ENCODE measurements around the gene FGF21. TPM values are rescaled to one million over a fixed set of nuclear protein-coding genes. Genes with fewer than 3 reads are reported as not detected.
"Not testable (repeated sequence)": the region's sequence is repeated elsewhere in the genome, so short reads cannot be mapped to it uniquely, and the experiment has no call there.

The FGF21 gene
- polyA plus RNA-seq, 3 donors, result not detected

DNA sequence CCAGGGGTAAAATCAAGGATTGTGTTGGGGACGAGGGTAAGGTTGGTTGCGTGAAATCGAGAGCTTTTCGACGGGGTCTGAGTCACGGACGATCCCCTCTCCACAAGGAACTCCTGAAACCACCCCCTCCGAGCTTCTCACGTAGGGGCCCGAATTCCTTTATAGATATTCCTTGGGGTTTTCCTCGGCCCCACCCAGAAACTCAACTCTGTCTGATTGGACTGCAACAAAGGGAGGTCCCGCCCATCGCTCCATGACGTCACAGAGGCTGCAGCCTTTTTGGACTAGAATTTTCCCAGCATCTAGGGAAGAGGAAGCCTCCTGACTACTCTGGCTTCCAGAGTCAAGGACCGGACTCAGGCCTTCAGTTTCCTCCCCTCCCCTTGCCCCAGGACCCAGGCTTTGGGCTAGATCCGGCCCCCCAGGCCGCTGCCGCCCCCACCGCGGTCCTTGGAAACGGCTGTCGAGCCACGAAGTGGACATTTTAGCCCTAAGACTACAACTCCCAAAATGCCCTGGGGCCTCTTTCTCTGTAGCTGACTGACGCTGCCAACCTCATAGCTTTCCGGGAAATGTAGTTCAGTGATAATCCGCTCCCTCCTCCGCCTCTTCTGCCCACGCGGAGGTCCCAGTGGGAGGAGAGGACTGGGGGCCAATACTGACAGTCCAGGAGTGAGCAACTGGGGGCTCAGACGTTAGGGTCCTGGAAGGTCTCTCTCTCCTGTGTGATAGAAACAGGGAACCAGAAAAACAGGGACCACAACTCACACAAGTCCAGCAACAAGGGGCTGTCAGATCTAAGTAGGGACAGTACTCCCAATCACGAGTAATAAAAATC is 8.4 kb upstream of the FGF21 start, which contains the start of gene IZUMO1:
TSS of gene IZUMO1 (minus strand) at position 172 of the 838 bp plus-strand sequence. CDS start 1,050 bp downstream, outside the sequence.
- peak in 8 of 11 donors; percentile 69 to 87 (median 82) for DNase-seq (ENCODE audit: extremely low read depth in 1 of 11, low read depth in 9 of 11, low spot score in 4 of 11)

DNA sequence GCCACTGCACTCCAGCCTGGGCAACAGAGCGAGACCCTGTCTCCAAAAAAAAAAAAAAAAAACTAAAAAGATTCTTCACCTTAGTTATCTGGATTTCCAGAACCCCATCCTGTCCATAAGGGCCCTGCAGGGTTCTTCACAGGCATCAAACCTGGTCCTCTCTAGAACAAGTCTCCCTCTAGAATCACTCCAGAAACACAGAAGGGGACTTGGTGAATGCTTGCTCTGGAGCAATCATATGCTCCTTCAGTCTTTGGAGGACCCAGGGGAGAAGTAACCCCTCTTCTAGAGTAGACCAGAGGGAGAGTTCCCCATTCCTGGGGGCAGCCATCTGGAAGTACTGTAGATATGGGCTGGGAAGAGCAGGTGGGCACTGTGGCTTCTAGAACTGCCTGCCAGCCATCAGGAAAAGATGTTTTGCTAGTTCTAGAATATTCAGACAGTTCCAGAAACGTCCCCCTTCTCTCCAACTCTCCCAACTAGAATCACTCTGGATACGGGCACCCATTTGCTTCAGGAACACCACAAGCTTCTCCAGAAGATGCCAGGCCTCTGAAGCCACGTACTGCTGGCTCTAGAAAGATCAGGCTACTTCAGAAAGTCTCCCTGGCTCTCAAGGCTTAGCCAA is 5.6 kb upstream of the FGF21 start:
- DNase-seq (ENCODE audit: extremely low read depth in 1 of 11, low read depth in 9 of 11, low spot score in 4 of 11), result no peak

DNA sequence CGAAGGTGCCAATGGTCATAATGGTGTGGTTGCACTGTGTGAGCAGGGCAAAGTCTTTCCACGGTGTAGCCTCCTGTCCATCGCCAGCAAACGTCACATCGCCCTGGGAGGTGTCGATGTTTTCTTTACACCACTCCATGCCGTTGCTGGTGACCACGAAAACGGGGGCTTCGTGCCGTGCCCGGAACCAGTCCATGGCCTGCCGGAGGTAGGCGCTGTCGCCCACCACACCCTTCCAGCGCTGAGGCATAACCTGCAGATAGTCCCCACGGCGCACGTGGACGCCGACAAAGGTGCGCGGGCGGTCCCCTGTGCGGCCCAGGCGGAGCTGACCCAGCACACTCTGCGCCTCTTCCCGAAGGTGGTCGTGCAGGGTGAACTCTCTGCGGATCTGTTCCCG is 5.0 kb upstream of the FGF21 start:
- no peak for DNase-seq (ENCODE audit: extremely low read depth in 1 of 11, low read depth in 9 of 11, low spot score in 4 of 11)

DNA sequence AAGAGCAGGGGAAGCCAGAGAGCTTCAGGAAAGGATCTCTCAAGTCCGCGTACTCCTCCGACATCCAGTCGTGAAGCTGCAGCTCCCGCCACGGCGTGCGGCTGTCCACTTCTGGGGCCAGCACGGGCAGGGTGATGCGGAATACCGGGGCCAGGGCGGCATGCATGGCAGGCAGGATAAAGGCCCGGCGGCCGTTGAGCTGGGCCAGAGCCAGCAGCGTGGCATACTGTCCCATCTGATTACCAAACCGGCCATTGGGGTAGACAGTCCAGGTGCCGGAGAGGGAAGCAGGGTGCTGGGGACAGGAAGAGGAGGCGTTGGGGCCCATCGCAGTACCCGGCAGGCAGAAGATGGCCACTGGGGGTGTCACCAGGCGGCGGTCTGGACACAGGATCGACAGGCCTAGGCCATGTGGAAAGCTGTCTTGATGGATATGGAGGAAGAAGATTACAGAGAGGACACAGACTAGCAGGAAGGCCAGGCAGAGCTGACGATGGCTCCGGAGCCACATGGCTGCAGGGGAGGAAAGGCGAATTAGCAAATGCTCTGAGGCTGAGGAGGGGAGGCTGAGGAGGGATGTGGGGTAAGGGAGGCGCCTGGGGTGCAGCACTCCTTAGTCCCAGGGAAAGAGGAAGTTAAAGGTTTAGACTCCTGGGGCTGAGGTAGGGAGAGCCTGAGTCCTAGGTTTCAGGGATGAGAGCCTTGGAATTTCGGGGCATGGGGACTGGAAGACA is 4.4 kb upstream of the FGF21 start:
- no peak for DNase-seq (ENCODE audit: extremely low read depth in 1 of 11, low read depth in 9 of 11, low spot score in 4 of 11)

DNA sequence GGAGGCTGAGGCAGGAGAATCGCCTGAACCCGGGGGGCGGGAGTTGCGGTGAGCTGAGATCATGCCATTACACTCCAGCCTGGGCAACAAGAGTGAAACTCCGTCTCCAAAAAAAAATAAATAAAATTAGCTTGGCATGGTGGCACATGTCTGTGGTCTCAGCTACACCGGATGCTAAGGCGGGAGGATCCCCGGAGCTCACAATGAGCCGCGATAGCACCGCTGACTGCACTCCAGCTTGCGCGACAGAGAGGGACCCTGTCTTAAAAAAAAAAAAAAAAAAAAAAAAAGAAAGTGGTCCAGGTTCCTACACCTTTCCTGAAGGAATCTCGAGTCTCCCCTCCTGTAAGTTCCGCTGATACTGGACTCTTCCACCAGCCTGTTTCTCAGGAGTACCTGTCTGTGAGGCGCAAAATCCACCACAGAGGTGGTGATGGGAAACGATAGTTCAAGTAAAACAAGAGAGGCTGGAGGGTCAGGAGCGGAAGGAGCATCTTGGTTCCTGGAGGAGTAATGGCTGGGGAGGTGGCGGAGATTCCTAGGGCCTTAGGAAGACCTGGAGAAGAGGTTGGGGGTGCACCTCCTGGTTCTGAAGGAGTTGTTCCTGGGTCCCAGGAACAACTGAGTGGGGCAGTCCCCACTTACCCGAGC is 3.4 kb upstream of the FGF21 start:
- no peak for DNase-seq (ENCODE audit: extremely low read depth in 1 of 11, low read depth in 9 of 11, low spot score in 4 of 11)

DNA sequence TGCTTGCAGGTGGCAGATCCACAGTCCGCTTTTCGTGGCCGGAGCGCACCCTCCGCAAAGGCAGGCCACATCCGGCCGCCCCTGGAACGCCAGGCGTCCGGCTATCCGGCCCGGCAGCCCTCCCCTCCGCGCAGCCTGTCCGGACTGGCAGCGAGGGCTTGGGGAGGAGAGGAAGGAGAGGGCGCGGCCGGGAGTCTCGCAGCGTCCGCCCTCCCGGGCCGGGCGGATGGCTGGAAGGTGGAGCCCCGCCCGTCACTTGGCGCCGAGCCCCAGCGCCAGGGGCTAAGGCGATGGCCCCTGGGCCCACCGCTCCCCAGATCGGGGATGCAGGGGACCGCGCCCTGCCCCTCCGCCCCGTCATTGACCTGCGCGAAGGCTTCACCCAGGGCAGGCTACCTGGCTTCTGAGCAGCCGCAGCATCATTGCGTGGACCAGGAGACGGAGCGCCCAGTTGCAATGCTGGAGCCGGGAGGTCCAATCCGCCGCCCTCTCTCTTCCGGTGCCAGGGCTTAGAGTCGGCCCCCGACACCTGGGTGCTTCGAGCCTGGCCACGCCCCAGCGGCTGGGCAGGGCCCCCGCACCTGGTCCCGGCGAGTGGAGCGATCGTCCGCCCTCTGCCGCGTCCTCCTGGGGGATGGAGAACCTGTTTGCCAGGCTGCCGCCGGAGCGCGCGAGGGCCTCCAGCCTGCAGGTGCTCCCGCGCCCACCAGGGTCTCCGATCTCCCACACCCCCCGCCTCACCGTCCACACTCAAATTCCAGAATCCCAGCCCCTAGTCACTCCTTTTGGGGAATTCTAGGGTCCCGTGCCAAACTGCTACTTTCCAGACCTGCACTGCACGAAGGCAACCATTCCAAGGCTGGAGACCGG is 2.6 kb upstream of the FGF21 start, which contains the start of gene FUT1:
TSS of gene FUT1 (minus strand) at position 146 of the 870 bp plus-strand sequence. CDS start 1,360 bp downstream, outside the sequence.
- peak in 3 of 11 donors; percentile 64 to 77 (median 65) for DNase-seq (ENCODE audit: extremely low read depth in 1 of 11, low read depth in 9 of 11, low spot score in 4 of 11)

DNA sequence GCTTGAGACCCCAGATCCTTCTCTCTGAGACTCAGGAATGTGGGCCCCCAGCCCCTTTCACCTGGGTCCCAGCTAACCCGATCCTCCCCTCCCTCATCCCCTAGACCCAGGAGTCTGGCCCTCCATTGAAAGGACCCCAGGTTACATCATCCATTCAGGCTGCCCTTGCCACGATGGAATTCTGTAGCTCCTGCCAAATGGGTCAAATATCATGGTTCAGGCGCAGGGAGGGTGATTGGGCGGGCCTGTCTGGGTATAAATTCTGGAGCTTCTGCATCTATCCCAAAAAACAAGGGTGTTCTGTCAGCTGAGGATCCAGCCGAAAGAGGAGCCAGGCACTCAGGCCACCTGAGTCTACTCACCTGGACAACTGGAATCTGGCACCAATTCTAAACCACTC is 463 bp downstream of the FGF21 start:
- DNase-seq (ENCODE audit: extremely low read depth in 1 of 11, low read depth in 9 of 11, low spot score in 4 of 11), result no peak

DNA sequence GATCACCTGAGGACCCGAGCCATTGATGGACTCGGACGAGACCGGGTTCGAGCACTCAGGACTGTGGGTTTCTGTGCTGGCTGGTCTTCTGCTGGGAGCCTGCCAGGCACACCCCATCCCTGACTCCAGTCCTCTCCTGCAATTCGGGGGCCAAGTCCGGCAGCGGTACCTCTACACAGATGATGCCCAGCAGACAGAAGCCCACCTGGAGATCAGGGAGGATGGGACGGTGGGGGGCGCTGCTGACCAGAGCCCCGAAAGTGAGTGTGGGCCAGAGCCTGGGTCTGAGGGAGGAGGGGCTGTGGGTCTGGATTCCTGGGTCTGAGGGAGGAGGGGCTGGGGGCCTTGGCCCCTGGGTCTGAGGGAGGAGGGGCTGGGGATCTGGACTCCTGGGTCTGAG is 888 bp downstream of the FGF21 start:
- DNase-seq (ENCODE audit: extremely low read depth in 1 of 11, low read depth in 9 of 11, low spot score in 4 of 11), result no peak

DNA sequence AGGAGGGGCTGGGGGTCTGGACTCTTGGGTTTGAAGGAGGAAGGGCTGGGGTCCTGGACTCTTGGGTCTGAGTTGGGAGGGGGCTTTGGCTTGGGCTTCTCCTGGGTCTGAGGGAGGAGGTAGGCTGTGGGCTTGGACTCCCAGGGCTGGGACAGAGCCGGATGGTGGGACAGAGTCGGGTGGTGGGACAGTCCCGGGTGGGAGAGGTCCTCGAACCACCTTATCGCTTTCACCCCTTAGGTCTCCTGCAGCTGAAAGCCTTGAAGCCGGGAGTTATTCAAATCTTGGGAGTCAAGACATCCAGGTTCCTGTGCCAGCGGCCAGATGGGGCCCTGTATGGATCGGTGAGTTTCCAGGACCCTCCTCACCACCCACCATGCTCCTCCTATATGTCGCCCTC is 1.4 kb downstream of the FGF21 start:
- no peak for DNase-seq (ENCODE audit: extremely low read depth in 1 of 11, low read depth in 9 of 11, low spot score in 4 of 11)

DNA sequence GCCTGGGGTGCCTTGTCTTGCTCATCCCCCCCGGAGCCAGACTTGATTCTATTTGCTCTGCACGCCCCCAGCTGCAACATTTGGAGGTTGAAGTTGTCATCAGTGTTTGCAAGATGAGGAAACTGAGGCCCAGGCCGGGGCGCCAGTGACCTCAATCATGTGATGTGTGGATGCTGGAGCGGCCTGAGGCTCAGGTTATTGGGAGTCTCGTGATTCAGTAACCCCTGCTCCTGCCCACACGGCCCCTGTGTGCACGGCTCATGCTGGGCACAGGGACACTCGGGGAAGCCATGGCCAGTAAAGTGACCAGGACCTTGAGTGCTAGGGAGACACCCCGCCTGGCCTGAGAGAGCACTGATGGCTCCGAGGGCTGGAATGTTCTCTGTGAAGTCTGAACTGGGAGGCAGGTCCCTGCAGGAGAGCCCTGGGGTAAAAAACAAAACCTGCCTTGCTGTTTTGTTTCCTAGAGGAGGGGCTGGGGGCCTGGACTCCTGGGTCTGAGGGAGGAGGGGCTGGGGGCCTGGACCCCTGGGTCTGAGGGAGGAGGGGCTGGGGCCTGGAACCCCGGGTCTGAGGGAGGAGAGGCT is 1.9 kb downstream of the FGF21 start:
- DNase-seq (ENCODE audit: extremely low read depth in 1 of 11, low read depth in 9 of 11, low spot score in 4 of 11), result no peak

DNA sequence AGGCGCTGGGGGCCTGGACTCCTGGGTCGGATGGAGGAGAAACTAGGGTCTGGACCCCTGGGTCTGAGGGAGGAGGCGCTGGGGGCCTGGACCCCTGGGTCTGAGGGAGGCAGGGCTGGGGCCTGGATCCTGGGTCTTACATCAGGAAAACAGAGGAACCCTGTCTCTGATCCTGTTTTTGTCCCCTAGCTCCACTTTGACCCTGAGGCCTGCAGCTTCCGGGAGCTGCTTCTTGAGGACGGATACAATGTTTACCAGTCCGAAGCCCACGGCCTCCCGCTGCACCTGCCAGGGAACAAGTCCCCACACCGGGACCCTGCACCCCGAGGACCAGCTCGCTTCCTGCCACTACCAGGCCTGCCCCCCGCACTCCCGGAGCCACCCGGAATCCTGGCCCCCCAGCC is 2.4 kb downstream of the FGF21 start:
- no peak for DNase-seq (ENCODE audit: extremely low read depth in 1 of 11, low read depth in 9 of 11, low spot score in 4 of 11)

DNA sequence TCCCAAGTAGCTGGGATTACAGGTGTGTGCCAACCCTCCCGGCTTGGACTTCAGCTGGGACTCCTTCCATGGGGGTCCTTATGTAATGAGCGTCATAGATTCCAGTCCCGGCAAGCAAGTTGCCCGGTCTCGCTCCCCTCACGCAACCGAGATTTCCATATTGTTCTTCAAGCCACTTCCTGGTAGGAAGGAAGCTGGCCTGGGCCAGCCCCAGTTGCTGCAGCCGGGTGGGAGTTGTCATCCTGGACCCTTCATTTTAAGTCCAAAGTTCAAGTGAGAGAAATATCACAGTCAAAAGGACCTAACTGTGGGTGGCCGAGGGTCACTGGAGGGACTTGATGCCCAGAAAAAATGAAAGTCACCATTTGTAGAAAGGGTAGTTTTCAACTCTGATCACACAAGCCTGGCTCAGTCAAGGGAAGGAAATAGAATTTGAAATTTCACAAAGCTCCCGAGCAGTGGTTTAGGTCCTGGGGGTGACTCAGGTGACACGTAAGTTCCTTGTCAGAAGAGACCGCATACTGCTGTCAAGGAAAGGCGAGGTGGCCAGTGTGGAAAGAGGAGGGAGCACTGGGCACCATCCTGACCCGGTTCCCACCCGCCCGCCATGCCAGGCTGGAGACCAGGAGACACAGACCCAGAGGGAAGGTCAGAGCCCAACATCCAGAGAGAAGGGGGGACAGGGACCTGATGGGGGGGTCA is 5.3 kb downstream of the FGF21 start:
- DNase-seq (ENCODE audit: extremely low read depth in 1 of 11, low read depth in 9 of 11, low spot score in 4 of 11), result no peak

DNA sequence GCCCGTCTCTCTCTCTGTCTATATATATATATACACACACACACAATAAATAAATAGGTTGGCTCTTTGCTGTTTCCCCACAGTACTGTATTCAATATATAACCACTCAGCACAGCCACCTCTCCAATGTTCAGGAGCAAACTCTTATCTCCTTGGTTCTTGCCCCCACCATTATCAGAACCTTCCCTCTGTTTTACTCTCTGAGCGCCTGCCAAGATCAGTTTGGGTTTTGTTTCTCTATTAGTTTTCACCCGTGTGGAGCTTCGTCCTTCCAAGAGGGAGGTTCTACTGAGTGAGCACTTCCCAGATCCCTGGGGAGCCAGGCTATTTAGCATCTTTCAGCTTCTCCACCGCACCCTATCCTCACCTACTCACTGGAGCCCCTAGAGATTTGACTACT is 10.5 kb downstream of the FGF21 start:
- not testable (repeated sequence) for DNase-seq (ENCODE audit: extremely low read depth in 1 of 11, low read depth in 9 of 11, low spot score in 4 of 11)

DNA sequence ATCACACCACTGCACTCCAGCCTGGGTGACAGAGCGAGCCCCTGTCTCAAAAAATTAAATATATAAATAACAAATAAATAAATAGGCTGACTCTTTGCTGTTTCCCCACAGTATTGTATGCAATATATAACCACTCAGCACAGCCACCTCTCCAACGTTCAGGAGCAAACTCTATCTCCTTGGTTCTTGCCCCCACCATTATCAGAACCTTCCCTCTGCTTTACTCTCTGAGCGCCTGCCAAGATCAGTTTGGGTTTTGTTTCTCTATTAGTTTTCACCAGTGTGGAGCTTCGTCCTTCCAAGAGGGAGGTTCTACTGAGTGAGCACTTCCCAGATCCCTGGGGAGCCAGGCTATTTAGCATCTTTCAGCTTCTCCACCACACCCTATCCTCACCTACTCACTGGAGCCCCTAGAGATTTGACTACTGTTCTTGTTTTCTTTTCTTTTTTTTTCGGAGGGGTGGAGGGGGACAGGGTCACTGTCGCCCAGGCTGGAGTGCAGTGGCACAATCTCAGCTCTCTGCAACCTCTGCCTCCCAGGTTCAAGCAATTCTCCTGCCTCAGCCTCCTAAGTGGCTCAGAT is 12.9 kb downstream of the FGF21 start:
- not testable (repeated sequence) for DNase-seq (ENCODE audit: extremely low read depth in 1 of 11, low read depth in 9 of 11, low spot score in 4 of 11)

DNA sequence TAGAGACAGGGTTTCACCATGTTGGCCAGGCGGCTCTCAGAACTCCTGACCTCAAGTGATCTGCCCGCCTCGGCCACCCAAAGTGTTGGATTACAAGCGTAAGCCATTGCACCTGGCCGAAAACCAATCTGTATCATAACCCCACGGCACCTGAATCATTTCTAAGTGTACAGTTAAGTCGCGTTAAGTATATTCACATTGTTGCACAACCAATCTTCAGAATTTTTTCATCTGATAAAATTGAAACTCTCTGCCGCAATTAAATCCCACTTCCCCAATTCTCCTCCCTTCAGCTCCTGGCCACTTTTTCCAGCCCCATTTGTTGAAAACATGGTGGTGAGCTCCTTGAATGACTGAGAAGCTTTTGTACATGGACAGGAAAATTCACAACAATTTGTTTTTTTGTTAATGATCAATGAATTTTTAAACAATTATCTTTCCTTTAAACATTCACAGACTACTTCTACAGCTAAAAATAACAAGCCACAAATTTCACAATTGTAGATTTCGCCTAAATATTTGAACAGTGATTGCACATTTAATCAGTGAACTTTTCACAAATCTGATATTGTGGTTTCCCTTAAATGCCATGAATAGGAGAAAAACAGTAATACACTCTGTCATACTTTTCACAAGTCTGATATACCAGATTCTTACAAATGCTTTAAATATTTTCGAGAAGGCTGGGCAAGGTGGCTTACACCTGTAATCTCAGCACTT is 13.8 kb downstream of the FGF21 start:
- DNase-seq (ENCODE audit: extremely low read depth in 1 of 11, low read depth in 9 of 11, low spot score in 4 of 11), result no peak

DNA sequence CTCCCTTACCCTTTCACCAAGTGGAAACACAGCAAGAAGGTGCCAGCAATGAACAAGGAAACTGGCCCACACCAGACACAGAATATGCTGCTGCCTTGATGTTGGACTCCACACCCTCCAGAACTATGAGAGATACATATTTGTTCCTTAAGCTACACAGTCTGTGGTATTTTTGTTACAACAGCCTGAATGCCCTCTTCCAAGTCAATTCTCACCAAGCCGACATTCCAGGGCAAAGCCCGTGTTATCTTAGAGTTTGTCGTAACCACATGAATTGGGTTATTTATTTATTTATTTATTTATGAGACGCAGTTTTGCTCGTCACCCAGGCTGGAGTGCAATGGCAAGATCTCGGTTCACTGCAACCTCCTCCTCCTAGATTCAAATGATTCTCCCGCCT is 14.9 kb downstream of the FGF21 start:
- DNase-seq (ENCODE audit: extremely low read depth in 1 of 11, low read depth in 9 of 11, low spot score in 4 of 11), result no peak
